Smooth muscle cell of trachea (primary cell): ENCODE results near the gene FZD8. TPM values are rescaled to one million over a fixed set of nuclear protein-coding genes. Genes with fewer than 3 reads are reported as not detected.

Source experiments
- total RNA-seq: library from RNA; depleted of rRNA; stranded (reverse); fragments of >200 nt; gene quantifications from 2 replicates; pipeline ENCODE4 v1.2.1, GENCODE V29; 2014

Gene FZD8
- total RNA-seq: 1.6 and 3.5 TPM in 2 replicates

GRCh38 chr10:35642035-35642792 is at the start of gene FZD8:
Gene FZD8 (minus strand): TSS chr10:35642296. CDS start chr10:35641429, 867 bp downstream.

GRCh38 chr10:35605191-35605590 is 36.9 kb downstream of the FZD8 start, which contains the start of gene GJD4:
Gene GJD4 (plus strand): TSS chr10:35605341. CDS start chr10:35605568, 227 bp downstream.

Other genes with a start within 250 kb of the FZD8 start
- not detected in 2 replicates for gene GJD4, start 37.0 kb downstream of the FZD8 start, total RNA-seq